ENCODE results near the gene MPHOSPH9.
"Not testable (repeated sequence)": the region's sequence is repeated elsewhere in the genome, so short reads cannot be mapped to it uniquely, and the experiment has no call there.

Gene MPHOSPH9

DNA sequence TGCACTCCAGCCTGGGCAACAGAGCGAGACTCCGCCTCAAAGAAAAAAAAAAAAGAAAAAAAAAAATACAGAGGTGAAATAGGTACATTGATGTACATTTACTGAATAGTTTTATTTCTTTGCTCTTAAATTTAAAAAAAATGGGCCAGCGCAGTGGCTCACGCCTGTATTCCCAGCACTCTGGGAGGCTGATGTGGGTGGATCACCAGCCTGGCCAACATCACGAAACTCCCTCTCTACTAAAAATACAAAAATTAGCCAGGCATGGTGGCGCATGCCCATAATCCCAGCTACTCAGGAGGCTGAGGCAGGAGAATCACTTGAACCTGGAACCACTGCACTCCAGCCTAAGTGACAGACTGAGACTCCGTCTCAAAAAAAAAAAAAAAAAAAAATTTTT, 25.1 kb downstream of the MPHOSPH9 start:
- DNase-seq, result not testable (repeated sequence)

DNA sequence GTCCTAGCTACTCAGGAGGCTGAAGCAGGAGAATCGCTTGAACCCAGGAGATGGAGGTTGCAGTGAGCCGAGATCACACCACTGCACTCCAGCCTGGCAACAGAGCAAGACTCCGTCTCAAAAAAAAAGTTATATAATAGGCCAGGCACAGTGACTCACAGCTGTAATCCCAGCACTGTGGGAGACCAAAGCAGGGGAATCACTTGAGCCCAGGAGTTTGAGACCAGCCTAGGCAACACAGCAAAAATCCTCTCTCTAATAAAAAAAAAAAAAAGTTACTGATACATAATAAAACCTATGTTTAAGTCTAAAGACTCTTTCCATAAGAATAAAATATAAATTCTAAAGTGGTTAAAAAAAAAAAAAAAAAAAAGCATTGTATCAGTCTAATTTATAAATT, 26.1 kb downstream of the MPHOSPH9 start:
- not testable (repeated sequence) for DNase-seq

DNA sequence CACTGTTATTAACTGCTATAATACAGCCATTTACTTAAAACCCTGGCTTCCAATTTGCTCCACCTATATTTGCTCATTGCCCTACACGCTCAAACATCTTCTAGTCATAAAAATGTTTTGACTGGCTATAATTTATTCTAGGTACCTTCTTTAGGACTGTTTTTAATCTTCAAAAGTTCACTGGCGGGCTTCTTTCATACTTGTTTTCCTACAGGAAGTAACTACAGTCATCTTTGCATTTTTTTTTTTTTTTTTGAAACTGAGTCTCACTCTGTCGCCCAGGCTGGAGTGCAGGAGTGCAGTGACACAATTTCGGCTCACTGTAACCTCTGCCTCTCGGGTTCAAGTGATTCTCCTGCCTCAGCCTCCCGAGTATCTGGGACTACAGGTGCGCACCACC, 32.5 kb downstream of the MPHOSPH9 start:
- no peak for DNase-seq

DNA sequence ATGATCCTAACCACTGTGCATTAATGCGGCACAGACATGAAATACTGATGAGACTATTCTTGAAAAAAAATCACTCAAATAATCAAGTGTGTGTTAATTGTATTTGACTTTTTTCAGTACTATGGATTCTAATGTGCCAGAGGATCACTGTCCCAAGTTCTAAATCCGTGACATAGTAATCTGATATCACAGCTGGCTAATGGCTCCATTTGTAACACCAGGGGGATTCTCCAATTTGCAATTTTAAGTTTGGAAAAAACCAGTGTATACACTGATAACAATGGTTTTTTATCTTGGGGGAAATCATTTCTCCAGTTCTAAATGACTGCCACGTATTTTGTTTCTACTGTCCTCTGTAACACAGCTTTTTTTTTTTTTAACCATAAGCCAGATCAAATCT, 33.0 kb downstream of the MPHOSPH9 start:
- DNase-seq, result no peak

DNA sequence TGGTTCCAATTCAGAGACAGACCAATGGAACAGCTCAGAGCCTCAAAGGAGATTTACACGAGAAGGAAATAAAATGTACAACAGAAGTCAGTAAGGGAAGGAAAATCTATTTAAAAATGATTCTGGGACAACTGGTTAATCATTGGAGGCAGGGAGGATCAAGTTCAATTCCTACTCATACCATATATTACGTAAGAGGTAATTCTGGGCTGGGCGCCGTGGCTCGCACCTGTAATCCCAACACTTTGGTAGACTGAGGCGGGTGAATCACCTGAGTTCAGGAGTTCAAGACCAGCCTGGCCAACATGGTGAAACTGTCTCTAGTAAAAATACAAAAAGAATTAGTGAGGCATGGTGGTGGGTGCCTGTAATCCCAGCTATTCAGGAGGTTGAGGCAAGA, 45.3 kb downstream of the MPHOSPH9 start:
- DNase-seq, result no peak

DNA sequence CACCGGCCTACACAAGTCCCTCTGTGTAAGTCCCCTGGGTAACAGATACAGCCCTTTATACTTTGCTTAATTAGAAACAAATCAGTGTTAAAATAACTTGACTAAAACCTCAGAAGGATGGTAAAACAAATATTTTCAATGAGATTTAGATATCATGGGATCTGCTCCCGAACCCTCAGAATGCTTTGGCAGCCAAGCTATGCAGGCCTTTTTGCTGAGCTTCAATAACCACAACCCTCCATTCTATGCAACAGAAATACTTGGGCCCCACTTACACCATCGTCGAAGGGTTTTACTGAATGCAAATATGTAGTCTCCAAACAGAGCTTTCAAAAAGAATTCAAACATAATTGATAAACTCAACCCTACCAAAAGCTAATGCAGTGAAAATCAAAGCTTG, 52.8 kb downstream of the MPHOSPH9 start:
- DNase-seq, result no peak

DNA sequence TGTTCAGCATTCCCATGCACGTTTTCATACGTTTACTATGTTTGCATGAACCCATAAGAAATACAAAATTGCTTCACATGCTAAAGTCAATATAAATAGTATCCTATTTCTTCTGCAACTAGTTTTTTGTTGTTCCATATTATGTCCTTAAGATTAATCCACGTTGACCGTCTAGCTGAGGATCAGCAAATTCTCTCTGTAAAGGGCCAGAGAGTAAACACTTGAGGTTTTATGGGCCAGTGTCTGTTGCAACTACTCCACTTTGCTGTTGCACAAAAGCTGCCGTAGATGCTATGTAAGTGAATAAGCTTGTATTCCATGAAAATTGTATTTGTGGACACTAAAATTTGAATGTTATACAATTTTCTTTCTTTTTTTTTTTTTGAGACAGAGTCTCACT, 61.0 kb downstream of the MPHOSPH9 start:
- DNase-seq, result no peak

DNA sequence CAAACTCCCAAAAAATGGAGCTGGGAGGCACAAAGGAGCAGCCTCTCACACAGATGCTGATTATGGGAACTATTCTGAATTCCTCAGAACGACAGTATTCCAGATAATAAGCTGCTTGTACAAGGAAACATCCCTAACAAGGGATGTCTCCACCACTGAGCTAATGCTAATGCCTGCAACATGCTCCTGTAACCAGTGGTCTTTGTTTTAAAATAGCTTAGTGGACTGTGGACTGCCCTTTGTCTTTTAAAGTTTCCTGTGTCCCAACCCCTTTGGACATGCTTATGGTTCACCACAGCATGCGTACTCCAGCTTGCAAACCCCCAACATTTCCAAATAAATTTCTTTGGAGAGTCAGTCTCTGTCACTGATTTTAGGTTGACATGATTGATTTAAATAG, 65.6 kb downstream of the MPHOSPH9 start:
- no peak for DNase-seq

DNA sequence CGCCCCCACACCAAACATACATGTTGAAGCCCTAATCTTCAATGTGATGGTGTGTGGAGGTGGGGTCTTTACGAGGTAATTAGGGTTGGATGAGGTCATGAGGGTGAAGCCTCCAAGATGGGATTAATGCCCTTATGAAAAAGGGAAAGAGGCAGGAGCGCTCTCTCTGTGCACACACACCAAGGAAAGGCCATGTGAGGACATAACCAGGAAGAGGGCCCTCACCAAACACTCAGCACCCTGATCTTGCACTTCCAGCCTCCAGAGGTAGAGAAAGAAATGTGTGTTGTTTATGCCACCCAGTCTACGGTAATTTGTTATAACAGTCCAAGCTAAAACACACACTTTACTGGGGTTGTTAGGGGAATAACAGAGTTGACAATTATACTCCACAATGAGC, 67.4 kb downstream of the MPHOSPH9 start:
- DNase-seq, result no peak

DNA sequence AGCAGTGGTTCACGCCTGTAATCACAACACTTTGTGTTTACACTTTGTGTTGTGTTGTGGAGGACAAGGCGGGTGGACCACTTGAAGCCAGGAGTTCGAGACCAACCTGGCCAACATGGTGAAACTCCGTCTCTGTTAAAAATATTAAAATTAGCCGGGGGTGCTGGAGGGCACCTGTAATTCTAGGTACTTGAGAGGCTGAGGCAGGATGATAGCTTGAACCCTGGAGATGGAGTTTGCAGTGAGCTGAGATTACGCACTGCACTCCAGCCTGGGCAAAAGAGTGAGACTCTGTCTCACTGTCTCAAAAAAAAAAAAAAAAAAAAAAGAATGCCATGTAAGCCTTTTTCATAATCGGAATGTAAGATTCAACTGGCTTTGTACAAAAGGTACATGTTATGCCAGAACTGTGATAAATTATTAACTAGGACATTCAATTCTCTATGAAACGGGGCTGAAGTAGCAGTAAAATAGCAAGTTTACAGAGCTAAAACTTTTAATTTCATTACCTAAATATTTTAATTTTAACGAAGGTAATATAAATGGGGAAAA, 68.2 kb downstream of the MPHOSPH9 start:
- DNase-seq, result no peak

DNA sequence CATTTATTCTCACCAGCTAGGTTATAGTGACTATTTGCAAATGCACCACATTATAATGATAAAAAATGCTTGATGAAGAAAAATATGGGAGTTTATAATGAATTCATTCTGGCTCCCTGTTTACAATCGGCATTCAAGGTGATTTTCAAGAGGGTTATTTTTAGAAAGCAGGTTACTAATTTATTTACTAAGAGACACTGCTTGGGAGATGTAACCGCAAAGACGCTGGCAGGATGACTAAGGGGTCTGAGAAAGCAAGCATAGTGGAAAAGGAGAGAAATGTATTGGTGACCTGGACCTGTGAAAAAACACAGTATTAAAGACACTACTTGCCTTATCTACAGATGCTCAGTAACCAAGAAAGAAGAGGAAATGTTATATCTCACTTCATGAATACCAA, 68.7 kb downstream of the MPHOSPH9 start:
- DNase-seq, result no peak

DNA sequence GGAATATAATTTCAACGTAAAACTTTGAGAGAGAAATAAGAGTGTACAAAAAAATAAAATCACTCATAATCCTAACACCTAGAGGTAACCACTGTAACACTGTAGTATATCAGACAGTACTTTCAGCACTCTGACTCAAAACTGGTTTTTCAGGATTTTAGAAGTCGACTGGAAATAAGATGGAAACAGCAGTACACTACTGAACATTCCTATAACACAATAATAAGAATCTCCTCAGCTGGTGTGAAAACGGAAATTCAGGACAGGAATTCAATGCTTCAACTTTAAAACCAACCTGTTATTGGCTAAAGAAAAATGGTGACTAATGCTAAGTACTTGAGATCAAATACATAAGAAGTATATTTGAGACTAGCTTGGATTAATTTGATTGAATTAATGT, 69.7 kb downstream of the MPHOSPH9 start:
- DNase-seq, result no peak

DNA sequence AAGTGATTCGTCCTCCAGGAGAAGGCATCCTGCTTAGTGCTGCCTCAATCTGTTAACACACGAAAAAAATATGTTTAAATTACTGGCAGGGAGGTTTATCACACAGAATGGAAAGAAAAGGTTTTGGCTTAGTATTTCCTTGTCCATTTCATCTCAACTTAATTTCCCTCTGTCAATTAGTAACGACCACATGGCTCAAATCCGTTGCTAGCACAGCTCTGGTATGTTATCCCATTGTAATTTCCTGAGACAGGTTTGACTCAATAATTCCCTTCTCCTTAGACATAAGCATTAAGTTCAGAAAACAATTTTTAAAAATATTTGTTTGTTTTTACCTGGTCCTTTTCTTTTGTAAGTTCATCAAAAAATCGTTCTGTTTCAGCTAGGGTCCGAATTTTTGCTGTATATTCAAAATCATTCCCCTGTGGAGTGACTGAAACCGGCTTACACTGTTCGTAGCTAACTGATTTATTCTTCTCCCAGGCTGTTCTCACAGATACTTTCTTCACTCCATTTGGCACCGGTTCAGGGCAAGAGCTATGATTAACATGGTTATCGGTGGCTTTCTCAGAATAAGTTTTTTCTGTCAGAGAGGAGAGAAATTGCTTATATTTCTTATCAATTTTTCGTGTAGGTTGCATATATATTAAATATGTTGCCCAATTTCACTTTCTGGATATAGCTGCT, 72.0 kb downstream of the MPHOSPH9 start:
- DNase-seq, result no peak

DNA sequence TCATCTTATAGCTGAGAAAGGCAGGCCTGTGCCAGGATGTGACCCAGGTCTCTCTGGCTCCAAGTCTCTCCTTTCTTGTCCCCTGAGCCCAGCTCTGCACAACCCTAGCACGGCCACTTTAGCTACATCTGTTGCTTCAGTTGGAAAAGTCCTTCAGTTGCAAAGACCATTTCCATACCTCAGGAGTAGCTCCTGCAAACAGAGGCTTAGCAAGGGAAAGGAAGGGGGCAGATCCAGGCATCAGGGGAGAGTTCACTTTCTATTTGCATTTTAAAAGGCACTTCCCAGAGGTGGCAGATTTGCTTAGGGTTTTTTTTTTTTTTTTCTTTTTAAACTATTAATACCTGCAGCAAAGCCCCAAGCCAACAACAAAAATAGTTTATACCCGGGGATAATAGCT, 79.0 kb downstream of the MPHOSPH9 start:
- no peak for DNase-seq

DNA sequence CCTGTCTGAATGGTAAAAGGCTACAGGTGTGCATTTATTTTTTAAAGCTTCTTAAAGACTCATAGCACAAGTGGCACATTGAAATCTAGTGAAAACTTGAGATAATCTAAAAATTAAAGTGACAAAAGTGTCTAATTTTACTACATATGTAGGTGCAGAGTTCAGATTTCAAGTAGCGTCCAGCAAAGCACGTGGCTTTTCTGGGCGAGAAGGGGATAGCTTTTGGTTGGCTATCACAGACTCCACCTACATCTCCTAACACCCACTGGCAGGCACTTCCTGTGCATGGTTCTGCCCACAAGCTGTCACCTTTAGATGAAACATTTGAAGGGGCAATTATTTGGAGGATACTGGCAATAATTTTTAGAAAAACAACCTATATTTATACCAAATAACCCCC, 80.1 kb downstream of the MPHOSPH9 start:
- no peak for DNase-seq

DNA sequence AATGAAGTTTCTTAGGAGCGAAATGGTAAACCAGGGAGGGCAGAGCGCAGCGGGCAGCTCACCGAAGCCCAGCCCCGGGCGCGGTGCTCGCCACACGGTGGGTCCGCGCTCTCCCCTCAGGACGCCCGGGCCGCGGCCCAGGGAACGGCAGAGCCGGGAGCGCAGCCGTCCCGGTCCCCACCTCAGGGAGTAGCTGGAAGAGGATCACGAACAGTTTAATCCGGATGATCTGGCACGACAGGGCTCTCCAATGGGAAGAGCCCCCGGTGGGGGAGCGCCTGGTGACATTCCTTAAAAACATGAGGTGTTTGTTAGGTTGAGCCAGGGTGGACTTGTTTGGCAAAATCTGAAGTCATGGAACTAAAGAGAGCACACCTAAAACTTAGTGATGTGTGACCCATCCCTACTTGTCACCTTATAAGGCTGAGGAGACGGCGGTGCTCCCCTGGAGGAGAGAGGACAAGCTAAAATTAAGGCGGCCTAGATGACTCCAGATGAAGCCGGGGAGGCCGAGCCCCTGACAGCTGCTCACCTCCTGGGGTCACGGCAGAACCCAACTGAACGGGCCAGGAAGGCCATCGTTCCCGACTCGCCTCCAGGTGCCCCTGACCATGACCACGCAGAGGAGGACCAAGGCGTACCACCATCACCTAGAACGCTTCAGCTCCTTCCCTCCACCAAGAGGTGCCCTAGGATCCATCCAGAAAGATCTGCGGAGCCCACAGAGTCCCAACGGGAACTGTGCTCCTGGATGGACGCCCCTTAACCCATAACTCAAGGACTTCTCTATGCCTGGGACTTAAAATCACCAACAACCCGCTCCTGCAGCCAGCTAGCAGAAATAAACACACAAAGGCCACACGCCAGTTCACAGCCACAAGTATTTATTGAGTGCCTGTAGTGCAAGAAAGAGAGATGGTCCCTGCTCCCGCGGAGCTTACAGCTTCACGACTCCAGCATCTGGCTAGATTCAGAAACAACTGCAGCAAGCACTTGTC, 81.2 kb downstream of the MPHOSPH9 start:
- DNase-seq, result no peak

DNA sequence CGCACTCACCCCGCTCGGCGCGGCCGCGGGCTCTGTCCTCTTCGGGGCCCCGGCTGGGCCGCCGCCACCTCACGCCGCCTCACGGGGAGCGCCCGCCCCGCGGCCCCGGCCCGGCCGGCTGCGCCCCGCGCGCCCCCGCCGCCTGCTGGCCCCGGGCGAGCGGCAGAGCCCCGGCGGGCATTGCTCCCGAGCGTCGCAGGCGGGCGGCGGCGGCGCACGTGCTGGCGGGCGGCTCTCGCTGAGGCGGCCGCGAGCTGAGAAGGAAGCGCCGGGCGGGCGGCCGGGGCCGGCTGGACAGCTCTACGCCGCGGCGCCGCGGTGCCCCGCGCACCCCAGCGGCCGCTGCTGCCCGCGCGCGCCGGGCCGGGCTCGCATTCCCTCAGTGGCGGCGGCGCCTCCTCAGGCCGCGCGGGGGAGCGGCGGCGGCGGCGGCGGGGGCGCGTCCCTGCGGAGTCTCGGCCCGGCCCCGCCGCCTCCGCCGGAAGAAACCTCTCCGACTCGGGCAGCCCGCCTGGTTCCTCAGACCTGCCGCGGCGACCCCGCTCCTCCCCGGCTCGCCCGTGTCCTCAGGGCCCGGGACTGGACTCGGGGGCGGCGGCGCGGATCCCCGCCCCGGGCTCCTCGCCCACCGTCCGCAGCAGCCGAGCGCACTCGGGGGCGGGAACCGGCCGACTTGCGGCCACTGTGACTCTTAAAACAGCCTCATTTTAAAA, 82.0 kb downstream of the MPHOSPH9 start, which contains the start of gene PITPNM2:
Gene PITPNM2, minus strand, starts transcription at position 347 of the 713 bp plus-strand sequence. CDS start 116,500 bp downstream, outside the sequence.
- peak; percentile 57 for DNase-seq

DNA sequence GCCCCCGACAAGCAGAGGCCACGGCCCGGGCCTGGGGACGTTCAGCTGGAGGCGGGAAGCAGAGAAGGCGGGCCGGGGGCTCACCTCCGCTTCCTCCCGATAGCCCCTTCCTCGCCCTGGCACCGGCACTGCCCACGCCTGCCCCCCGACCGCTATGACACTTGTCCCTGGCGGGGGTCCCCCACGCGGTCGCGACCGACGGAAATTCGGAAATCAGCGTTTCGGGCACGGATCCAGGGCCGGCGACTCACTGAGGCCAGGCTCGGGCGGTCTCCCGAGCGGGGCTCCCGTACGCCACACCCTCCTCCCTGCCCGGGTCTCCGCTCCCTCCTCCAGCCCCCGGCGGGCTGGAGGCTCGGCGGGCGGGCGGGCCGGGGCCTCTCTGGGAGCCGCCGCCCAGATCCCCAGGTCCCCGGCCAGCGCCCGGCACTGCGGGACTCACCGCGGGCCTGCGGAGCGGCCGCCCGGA, 82.6 kb downstream of the MPHOSPH9 start:
- DNase-seq, result no peak

DNA sequence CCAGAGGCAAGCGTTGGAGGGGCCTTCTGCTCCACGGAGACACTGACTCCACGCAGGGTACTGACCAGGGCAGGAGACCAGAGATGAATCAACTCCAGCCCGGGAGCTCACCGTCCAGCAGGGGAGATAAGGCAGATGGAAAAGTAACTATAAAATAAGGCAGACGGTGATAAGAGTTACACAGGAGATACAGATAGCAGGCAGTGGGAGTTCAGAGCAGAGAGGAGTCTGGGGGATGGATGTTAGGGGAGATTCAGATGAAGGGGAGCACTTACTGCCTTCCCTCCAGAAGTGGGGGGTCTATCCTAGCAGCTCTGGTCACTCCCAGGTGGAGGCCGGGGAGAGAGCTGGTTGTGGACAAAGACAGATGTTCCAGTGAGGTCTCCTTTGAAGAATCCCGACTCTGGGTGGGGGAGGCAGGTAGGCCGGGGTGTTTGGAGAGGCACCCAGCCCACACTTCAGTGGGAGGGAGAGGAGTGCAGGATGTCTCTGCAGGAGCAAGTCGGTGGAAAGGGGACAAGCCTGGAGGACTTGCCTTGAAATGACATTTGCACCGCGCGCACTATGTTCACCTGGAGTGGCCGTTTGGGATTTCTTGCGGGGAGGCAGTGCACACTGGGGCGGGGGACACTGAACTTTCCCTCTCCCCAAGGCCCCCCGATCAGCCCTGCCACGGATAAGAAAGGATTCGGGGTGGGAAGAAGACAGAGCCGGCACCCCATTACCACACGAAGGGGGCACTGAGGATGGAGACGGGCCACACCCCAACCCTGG, 83.3 kb downstream of the MPHOSPH9 start:
- no peak for DNase-seq

DNA sequence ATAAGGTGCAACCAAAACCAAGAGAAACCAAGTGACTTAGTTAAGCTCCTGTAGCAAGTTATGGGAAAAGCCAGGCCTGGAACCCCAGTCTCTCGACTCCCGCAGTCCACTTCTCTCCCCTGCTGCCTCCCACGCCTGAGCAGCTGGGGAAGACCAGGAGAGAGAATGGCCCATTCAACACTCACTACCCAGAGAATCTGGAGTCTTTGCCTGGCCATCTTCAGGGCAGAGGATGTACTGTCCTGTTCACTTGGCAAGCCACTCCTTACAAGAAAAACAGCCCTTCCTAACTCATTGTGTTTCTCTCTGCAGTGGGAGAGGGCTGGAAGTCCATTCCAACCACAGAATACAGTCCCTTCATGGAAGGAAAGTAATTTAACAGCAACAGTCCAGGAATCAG, 83.9 kb downstream of the MPHOSPH9 start:
- DNase-seq, result no peak

DNA sequence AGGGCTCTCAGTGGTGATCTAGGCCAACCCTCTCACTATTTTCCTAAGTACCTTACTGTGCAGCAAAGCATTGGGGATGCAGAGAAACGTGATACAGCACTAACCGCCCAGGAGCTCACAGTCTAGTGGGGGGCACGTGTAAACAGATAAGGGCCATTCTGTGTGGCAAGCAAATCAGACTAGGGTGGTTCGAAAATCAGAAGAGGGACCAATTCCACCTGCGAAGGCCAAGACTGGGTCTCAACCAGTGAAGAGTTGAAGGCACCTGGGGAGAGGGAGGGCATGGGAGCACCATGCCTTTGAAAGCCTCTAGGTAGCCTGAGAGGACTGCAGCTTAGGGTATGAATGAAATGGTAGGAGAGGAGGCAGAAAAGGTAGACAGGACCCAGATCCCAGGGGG, 84.3 kb downstream of the MPHOSPH9 start:
- no peak for DNase-seq

DNA sequence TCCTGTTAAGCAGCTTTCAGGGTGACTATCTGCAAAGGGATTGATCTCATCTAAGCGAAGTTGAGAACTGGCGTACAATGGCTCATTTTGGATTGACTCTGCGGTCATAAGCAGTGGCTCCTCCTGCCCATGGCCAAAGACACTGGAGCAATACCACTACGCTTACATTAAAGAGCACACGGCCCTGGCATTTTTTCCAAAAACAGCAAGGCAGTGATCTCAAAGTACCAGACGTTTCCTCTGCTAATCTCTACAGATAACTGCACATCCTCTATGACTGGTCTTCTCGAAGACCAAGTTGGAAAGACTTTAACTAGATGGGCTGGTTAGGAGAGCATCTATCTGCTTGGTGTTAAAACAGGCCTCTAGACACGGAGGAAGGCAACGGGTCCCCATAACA, 84.7 kb downstream of the MPHOSPH9 start:
- no peak for DNase-seq

Measured in CD4-positive, alpha-beta T cell treated with Interferon gamma for 1 hour (primary cell).